HL-60 (cell line): Measurements from ENCODE around the gene RAP1GAP2.

Source experiments
- DNase-seq, 2 experiments: peaks; one replicate each; pipeline ENCODE4 v3.0.0-alpha.2; 2010 to 2020; ENCODE audit warnings: low read depth in 1 of 2, low spot score in 1 of 2
- H3K27ac ChIP-seq: fragments of 250-450 bp; sonication (Bioruptor Pico); replicated peaks from 2 replicates; pipeline ENCODE4 v1.5.1; 2020; ENCODE audit warnings: mild to moderate bottlenecking, moderate library complexity
- H3K27me3 ChIP-seq: fragments of 250-450 bp; sonication (Bioruptor Pico); 2 replicates; pipeline ENCODE4 v1.5.1; 2021; ENCODE audit warnings: mild to moderate bottlenecking, moderate library complexity; ENCODE audit not compliant: insufficient read depth, poor library complexity, severe bottlenecking
- H3K4me3 ChIP-seq: replicated peaks from 2 replicates; pipeline ENCODE4 v1.5.1; 2011; ENCODE audit warnings: mild to moderate bottlenecking, control low read depth, low read length; ENCODE audit not compliant: insufficient read depth
- CTCF ChIP-seq: IDR thresholded peaks from one replicate; pipeline ENCODE4 v1.5.1; 2011; ENCODE audit warnings: low read length, control low read depth, inconsistent platforms; ENCODE audit not compliant: insufficient read depth
- GABPA ChIP-seq: IDR thresholded peaks from 2 replicates; pipeline ENCODE4 v1.6.1; 2012; ENCODE audit warnings: low read depth
- POLR2AphosphoS5 ChIP-seq: IDR thresholded peaks from 2 replicates; pipeline ENCODE4 v1.6.1; 2012; ENCODE audit warnings: low read depth
- REST ChIP-seq: IDR thresholded peaks from 2 replicates; pipeline ENCODE4 v1.6.1; 2012; ENCODE audit warnings: low read depth; ENCODE audit not compliant: insufficient replicate concordance
- SPI1 ChIP-seq: IDR thresholded peaks from 2 replicates; pipeline ENCODE4 v1.6.1; 2012; ENCODE audit warnings: low read depth, mild to moderate bottlenecking, borderline replicate concordance

The RAP1GAP2 gene

GRCh38 chr17:2758870-2759269, 37.4 kb upstream of the RAP1GAP2 start:
- Histone ChIP-seq H3K27ac (no peak overlapping the region), H3K27me3 (peaks cover 7% of the 10 kb centered on the region), H3K4me3 (no peak overlapping the region)
- TF ChIP-seq REST (no peak), GABPA (no peak)
- DNase-seq: no peak

GRCh38 chr17:2770129-2770528, 26.1 kb upstream of the RAP1GAP2 start:
- Histone ChIP-seq H3K27ac (no peak overlapping the region), H3K4me3 (no peak overlapping the region), H3K27me3 (no peaks in the 10 kb centered on the region)
- TF ChIP-seq GABPA (no peak), POLR2AphosphoS5 (no peak), REST (no peak), SPI1 (no peak)
- no peak for DNase-seq

GRCh38 chr17:2775206-2775605, 21.0 kb upstream of the RAP1GAP2 start:
- DNase-seq: no peak
- peaks cover 9% of the 10 kb centered on the region for H3K27me3 ChIP-seq
- no peak overlapping the region for H3K27ac ChIP-seq
- TF ChIP-seq GABPA (no peak), CTCF (no peak), SPI1 (no peak), REST (no peak), POLR2AphosphoS5 (no peak)
- H3K4me3 ChIP-seq: no peak overlapping the region

- H3K27ac ChIP-seq: no peak overlapping the region
- no peak for DNase-seq
- peaks cover 9% of the 10 kb centered on the region for H3K27me3 ChIP-seq
- TF ChIP-seq REST (no peak), SPI1 (no peak), POLR2AphosphoS5 (no peak), CTCF (no peak), GABPA (no peak)
- H3K4me3 ChIP-seq: no peak overlapping the region
These were observed 19.5 kb upstream of the RAP1GAP2 start for GRCh38 chr17:2776589-2777241.
